HG03095 (cell line): Measurements from ENCODE around the gene CPM.
A peak's percentile ranks its signal among the peaks of the same experiment; 100 is the strongest.

Source experiments
- ATAC-seq: cut with Tn5 transposase; IDR thresholded peaks from one replicate; pipeline ENCODE4 v1.9.1; 2021; ENCODE audit warnings: moderate library complexity; ENCODE audit not compliant: unreplicated experiment

Gene CPM

DNA sequence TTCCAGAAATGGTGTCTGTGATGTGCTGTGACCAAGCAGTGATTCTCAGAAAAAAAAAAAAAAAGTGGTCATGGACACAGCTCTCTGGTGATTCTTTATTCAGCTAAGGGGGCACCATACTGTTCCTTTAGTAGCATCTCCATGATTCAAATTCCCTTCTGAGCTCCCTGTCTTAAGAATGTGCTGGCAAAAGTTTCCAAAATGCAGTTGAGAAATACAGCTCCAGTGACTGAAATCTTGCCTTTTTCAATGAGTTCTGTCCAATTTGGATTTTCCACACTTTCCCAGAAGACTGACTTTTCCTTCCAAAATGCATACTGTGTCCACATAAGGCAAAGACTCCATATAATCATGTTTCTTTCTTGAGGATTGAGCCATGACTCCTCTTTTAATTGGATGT is 24.3 kb upstream of the CPM start:
- ATAC-seq, result no peak

DNA sequence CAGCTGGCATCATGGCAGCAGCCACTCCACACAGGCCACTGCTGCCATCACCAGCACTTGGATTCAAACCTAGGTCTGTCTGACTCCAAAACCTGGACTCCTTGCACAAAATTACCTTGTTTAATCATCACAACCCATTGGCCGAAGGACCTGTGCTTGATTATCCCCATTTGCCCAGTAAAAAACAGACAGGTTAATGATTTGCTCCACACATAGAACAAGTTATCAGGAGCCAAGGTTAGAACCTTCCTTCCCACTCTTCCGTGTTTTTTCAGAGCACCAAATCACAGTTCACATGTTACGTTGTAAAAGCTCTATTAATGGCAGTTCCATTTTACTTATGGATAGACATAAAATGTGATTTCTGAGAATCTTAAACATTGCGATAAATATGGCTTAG is 23.5 kb upstream of the CPM start:
- no peak for ATAC-seq

DNA sequence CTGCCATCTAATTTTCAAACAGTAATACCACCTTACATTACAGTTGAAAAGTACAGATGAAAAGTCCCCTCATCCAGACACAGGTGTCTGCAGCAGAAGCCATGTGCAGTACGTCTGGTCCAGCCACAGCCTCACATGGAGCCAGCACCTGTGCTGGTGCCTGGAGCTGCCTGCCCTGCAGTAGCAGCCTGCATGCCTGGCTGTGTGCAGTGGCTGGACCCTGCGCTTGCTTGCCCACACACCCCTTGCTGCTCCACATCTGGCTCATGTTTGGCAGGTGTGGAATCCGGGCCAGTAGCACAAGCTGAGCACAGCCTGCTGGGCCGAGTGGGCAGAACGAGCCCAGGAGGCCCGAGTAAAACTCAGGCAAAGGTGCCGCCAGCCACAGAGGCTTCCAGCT is 21.8 kb upstream of the CPM start:
- ATAC-seq, result no peak

DNA sequence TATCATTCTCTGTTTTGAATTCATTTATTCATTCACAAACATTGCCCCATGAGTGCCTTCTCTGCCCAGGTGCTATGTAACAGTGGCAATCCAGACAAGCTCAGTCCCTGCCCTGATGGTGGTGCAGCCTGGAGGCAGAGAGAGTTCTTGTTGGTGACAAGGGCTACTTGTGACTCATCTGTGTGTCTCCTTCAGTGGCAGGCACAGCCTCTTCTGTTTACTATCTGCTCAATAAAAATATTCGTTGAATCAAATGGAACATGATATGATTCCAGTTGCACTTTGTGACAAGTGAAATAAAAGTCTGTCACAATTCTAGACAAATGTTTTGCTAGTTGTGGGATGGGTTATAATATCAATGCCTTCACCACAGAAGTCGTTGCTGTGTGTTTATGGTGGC is 20.6 kb upstream of the CPM start:
- no peak for ATAC-seq

DNA sequence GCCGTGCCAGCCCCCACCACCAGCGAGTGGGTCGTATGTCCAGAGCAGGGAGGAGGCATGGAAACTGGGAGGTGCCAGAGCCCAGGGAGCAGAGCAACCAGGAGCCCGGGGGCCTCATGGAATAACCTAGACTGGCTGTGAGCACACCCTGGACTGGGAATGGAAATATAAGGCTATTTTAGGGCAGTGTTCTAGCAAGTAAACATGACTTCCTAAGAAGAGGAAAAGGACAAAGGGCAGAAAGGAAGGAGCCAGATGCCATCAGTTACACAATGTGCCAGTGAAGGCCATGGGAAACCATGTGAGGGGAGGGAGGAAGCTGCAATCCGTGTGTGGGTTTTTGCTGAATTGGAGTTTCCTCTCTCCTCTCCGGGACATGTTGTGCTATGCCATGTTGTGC is 18.7 kb upstream of the CPM start:
- no peak for ATAC-seq

DNA sequence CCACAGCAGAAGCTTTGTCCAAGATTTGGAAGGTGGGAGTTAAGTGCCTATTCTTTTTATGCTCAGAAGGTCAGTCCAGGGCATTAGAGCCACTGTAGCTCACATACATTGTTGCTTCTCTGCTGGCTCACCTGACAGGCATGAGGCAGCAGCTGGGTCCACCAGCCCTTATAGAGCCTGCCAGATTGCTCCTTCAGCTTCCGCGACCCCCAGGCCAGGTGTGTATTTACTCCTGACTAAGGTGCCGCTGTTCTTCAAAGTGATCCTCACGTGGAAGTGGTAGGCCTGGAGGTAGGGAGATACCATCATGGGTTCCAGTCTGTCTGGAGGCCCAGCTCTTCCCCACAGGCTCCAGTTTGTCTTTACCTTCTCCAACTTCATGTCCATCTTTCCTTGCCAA is 17.5 kb upstream of the CPM start:
- no peak for ATAC-seq

DNA sequence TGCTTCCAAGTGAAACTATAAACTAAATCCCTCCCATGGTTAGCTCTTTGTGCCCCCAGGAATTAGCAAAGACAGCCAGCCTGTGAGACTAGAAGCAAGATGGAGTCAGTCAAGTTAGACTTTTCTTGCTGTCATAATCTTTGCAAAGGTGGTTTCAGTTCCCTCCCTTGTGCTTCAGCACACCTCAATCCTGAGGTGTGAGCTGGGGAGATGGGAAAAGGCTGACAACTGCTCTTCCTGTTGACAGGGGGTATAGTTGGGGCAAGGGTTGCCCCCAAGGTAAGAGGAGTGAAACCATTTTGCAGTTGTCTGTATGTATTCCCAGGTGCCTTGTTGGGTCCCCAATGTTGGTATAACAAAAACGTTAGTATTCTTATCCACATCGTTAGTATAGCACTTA is 12.3 kb upstream of the CPM start:
- no peak for ATAC-seq

DNA sequence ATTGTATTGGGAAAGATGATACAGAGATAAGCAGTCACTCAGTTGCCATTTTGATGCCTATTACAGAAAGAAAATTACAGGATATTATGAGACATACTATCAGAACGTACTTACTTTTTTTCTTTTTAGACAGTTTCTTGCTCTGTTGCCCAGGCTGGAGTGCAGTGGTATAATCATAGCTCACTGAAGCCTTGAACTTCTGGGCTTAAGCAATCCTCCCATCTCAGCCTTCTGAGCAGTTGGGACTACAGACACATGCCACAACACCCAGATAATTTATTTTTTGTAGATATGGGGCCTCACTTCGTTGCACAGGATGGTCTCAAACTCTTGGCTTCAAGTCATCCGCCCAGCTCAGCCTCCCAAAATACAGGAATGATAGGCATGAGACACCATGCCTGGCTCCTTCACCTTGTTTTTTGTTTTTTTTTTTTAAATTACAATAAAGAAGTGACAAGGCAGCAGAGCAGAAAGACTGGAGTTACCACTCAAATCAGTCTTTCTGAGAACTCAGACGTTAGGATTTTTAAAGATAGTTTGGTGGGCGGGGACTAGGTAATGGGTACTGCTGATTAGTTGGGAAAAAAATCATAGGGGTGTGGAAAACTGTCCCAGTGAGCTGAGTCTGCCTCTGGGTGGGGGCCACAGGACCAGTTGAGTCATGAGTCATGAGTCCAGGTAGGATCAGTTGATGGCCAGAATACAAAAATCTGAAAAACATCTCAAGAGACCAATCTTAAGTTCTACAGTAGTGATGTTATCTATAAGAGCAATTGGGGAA is 11.5 kb upstream of the CPM start:
- ATAC-seq, result no peak

DNA sequence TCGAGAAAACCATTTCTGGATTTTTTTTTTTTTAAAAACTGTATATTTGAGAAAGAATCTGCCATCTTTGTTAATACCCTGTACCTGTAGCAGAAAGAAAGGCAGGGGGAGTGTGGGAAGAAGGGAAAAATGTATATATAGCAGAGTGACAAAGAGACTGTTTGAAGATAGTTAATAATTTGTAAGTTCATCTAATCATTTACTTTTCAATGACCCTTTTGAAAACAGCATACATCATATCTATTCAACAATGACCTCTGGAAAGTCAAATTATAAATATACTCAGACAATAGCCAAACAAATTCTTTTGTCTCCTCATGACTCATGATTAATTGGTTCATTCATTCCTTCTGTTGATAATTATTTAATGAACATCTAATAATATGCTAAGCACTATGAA is 10.9 kb upstream of the CPM start:
- no peak for ATAC-seq

DNA sequence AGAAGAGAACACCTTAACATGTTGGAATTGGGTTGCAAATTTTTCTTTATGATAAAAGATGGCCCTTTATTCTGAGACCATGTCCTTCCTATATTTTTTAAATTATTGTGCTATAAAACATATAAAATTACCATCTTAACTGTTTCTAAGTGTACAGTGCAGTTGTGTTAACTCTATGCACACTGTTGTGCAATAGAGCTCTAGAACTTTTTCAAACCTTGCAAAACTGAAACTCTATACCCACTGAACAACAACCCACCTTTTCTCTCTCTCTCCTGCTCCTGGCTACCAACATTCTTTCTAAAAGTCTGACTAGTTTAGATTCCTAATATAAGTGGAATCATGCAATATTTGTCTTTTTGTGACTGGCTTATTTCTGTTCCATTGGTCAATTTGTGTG is 7.8 kb upstream of the CPM start:
- ATAC-seq, result no peak

DNA sequence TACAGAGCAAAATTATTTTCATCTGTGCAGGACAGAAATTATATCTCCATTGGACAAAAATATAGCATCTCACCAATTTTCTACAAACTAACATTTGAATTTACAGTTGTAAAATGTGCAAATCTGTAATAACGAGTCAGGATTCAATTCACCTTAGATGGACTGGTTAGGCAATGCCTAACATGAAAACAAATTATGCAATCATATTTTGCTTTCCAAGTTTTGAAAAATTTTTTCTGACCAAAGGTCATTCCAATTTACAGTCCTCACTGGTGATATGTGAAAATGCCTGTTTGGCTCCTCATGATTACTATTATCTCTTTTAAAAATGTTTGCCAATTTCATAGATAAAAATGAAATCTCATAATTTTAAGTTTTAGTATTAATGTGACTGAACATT is 6.5 kb upstream of the CPM start:
- no peak for ATAC-seq

DNA sequence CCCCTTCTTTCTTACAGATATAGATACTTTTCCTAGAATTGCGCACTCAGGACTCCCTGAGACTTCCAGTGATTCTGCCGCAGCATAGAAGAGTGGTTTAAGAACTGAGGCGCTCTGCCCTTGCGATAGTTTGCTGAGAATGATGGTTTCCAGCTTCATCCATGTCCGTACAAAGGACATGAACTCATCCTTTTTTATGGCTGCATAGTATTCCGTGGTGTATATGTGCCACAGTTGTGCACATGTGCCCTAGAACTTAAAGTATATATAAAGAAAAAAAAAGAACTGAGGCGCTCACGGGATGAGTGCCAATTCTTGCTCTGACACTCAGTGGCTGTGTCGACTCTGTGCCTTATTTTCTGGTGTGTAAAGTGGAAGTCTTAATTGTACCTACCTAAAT is 1.4 kb upstream of the CPM start:
- ATAC-seq, result no peak

DNA sequence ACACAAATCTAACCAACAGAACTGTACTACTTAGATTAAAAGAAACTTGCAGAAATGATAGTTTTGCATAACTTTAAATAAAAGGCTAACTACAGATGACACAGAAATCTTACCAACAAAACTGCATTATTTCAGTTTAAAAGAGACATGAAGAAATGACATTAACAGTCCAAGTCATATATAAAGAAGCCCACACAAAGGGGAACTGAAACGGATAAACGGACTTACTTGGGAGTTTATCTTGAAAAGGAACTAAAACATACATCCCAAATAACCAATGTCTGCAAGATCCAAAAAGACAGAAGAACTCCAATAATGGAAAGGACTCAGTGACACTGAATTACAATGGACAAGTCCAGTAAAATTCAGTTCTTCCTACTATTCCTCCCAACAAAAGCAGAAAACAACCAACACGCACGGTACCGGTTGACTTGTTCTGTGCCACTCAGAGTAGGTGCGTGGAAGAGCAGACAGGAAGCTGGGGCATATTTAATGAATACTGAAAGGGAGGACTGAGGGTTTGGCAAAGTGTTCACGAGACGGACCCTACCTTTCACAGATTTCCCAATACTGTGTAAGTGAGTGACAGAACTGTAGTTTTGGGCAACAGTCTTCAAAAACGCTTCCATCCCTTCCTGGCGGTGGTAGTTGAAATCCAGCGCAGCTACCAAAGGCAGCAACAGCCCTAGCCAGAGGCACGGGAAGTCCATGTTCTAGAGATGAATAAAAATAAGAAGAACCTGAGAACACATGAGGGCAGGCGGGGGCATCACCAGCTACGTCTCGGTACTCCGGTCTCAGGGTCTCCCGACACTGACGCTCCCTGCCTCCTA is 627 bp downstream of the CPM start:
- peak; percentile 37 for ATAC-seq

DNA sequence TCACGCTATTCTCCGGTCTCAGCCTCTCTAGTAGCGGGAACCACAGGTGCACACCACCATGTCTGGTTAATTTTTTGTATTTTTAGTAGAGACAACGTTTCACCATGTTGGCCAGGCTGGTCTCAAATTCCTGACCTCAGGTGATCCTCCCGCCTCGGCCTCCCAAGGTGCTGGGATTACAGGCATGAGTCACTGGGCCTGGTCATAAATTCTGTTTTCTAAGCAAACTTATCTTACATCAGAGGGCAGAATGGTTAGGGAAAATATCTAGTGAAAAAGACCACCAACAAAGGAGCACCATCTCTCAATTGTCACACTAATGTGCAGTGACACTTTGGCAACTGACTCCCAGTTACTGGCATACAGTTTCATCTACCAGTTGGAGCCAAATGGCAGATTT is 2.8 kb downstream of the CPM start:
- no peak for ATAC-seq

DNA sequence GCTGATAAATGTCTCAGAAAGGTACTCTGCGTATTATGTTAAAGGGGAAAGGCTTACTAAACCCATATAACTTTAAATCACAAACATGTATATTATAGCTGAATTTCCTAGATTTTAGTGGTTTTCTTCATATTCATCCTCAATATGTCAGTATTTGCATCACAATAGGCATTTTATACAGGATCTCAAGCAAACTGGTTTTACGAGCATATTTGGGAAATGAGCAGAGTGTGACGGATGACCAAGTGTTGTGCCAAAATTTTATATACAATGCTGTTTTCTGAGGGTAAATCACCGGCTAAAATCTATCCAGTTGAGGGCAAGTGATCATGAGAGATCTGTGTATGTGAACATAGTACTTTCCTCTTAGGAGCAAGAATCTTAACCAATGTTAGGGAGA is 8.4 kb downstream of the CPM start:
- no peak for ATAC-seq

DNA sequence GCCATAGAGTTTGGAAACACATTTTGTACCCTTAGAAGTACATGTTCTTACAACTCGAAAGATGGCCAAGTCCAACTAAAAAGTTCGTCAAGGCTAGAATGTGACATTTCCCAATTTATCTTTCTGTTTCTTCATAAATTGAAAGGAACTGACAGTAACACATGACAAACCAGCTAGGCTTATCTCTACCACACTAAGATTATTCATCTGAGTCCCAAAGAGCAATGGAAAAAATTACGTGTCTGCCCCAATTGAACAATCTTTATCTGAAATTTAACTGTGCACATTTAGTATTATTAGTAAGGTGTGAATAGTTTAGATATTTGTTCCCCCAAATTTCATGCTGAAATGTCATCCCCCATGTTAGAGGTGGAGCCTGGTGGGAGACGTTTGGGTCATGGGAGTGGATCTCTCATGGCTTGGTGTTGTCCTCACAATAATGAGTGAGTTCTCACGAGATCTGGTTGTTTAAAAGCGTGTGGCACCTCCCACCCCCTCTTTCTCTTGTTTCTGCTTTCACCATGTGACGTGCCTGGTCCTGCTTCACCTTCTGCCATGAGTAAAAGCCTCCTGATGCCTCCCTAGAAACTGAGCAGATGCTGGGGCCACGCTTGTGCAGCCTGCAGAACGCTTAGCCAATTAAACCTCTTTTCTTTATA is 13.3 kb downstream of the CPM start:
- ATAC-seq, result no peak

DNA sequence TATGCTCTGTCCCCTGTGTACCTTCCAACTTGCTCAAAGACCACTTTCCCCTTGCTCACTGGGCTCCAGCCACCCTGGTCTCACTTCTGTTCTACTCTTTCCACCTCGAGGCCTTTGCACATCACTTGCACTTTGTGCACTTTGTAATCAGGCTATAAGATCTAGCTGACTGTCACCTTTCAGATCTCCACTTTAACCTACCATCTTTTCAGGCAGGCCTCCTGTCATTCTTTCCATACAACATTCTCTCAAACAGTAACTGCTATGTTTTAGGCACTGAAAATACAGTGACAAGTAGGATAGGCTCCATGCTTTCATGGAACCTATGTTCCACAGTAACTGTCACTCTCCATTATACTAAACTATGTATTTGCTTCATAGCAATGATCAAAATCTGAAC is 14.0 kb downstream of the CPM start:
- no peak for ATAC-seq

DNA sequence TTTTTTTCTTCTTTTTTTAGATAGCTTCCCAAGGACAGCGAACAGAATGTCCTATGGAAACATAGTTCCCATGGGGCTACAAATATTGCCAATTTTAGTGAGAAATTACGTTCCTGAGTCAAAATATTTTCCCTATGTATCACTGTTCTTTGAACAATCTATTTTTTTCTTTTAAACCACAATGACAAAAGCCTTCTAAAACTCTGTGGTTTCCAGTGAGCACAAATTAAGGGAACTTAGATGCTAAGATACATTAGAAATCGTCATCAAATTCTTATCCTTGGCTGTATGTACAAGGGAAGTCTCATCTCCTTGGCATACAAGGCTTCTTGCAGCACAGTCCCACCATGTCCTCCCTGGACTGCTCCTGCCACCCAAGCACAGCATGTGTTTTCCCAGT is 17.9 kb downstream of the CPM start:
- no peak for ATAC-seq

DNA sequence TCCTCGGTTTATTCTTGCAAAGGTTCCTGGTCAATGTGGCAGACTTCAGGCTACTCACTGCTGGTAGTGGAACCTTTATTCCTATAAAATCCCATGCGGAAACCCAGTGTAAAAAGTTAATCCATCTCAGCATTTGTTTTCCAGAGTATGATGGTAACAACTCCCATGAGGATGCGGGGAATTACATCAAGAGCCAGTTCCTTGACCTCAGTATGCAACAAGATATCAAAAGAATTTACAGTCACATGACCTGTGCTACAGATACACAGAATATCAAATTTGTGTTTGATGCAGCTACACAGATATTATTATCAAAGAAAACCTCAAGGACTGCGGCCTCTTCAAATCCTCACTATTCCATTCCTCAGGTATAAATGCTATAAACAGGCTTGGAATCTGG is 19.3 kb downstream of the CPM start:
- ATAC-seq, result no peak

DNA sequence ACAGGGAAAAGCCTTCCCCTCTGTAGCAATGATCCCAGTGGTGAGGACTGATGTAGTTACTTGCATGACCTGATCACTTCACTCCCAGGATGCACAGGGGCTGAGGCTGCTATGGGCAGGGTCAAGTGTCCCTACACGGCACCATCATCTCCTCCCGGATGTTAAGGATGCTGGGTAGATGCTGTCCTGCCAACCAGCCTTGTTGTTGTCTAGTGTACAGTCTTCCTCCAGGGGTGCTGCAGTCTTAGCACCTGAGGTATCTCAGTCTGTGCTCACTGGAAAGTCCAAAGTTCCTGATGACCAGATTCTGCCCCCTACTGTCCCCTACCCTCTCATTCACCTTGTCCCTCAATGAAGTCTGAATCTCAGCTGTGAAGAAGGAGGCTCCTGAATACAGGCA is 20.1 kb downstream of the CPM start:
- ATAC-seq, result no peak

DNA sequence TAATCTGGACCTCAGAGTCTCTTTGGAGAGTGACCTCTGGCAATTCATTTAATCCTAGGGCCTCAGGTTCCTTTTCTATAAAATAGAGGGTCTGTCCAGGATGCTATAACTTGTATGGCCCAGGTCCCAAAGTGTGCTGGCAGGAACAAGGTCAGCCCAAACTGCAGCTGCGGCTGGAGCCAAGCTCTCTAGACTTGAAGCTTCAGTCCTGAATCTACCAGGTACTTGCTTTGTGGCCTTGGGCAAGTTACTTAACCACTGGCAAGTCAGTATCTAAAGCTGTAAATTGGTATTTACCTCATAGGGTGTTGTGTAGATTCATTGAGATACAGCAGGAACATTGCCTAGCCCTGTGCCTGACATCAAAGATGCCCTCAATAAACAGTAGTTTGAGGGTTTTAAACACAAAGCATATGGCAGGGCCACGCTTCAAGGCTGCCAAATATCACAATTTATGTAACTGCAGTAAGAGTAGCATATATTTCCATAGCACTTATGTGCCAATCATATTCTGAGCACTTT is 21.7 kb downstream of the CPM start:
- no peak for ATAC-seq

DNA sequence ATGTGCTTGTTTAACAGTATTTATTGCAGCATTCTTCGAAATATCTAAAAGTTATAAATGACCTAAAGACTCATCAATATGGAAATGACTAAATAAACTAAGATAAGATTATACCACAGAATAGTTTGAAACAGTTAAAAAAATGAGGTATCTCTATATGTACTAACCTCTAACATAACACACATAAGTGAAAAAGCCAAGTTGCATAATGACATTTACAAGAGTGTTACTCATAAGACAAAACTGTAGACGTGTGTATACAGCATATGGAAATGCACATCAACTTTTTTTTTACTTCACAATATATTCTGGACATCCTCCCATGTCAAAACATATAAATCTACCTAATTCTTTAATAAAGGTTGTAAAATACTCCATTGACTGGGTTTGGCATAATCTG is 22.8 kb downstream of the CPM start:
- no peak for ATAC-seq
